Endothelial cell of umbilical vein (primary cell): Measurements from ENCODE around the gene CECR2. TPM values are rescaled to one million over a fixed set of nuclear protein-coding genes. Genes with fewer than 3 reads are reported as not detected.

ENCODE experiments used
- BruUV-seq: library from RNA; stranded (reverse); fragments of 400-500 nt; replicated peaks from 2 replicates; lab custom pipeline; 2021; lab: Mats Ljungman, UMichigan
- CTCF ChIA-PET: fragments of 300-600, 350-600 bp; sonication (Branson Sonifier 250); formaldehyde crosslinking; loops from one replicate; lab custom pipeline; 2021; ENCODE audit warnings: antibody characterized with exemption, inconsistent platforms; lab: Charles Lee
- POLR2A ChIA-PET: fragments of 300-600, 350-600 bp; sonication (Branson Sonifier 250); formaldehyde crosslinking; loops from one replicate; lab custom pipeline; 2021; ENCODE audit warnings: antibody characterized with exemption, inconsistent platforms; lab: Charles Lee
- DNase-seq: peaks from one replicate; pipeline ENCODE4 v3.0.0-alpha.2; 2011; ENCODE audit warnings: low read depth, low spot score
- FAIRE-seq: peaks from 2 replicates; lab custom pipeline; 2011; peaks lifted over from hg19 to GRCh38; lab: Jason Lieb, UNC
- H2AFZ ChIP-seq: 2 replicates; pipeline ENCODE4 v1.6.0; 2012; ENCODE audit warnings: low read depth, low read length, control low read depth, inconsistent platforms
- H3K27ac ChIP-seq: 2 replicates; pipeline ENCODE4 v1.5.1; 2011; ENCODE audit warnings: low read depth, mild to moderate bottlenecking, control low read depth, low read length, moderate library complexity; ENCODE audit not compliant: insufficient read depth
- H3K27me3 ChIP-seq, 2 experiments: 2 replicates each; pipeline versions ENCODE4 v1.6.0 to v1.6.1; 2011; ENCODE audit warnings: low read length in 2 of 2, mixed read lengths in 1 of 2; ENCODE audit not compliant: control insufficient read depth in 2 of 2, insufficient read depth in 2 of 2
- H3K36me3 ChIP-seq, 2 experiments: 2 replicates in 1 of 2; 3 replicates in 1 of 2; pipeline ENCODE4 v1.5.1; 2011; ENCODE audit warnings: low read length in 2 of 2, mild to moderate bottlenecking in 1 of 2, moderate library complexity in 1 of 2; ENCODE audit not compliant: control insufficient read depth in 2 of 2, insufficient read depth in 2 of 2; ENCODE audit errors: extremely low read depth in 1 of 2
- H3K4me1 ChIP-seq: 3 replicates; pipeline ENCODE4 v1.5.1; 2011; ENCODE audit warnings: mild to moderate bottlenecking, low read length; ENCODE audit not compliant: control insufficient read depth, insufficient read depth; ENCODE audit errors: extremely low read depth
- H3K4me2 ChIP-seq: 2 replicates; pipeline ENCODE4 v1.6.1; 2011; ENCODE audit warnings: low read length, control low read depth, mixed read lengths; ENCODE audit not compliant: insufficient read depth
- H3K4me3 ChIP-seq, 3 experiments: fragments of 200-600 bp in 1 of 3; sonication (generic), shearing (Covaris generic) in 1 of 3; replicated peaks in 1 of 3; 2 replicates each; pipeline ENCODE4 v1.5.1; 2011 to 2016; ENCODE audit warnings: control low read depth in 3 of 3, low read length in 3 of 3, mild to moderate bottlenecking in 2 of 3, inconsistent platforms in 1 of 3, low read depth in 1 of 3, moderate library complexity in 1 of 3; ENCODE audit not compliant: insufficient read depth in 1 of 3
- H3K79me2 ChIP-seq: 2 replicates; pipeline ENCODE4 v1.6.0; 2012; ENCODE audit warnings: low read length, inconsistent platforms; ENCODE audit not compliant: control insufficient read depth, insufficient read depth
- H3K9ac ChIP-seq: replicated peaks from 2 replicates; pipeline ENCODE3; 2011; ENCODE audit warnings: low read length, control low read depth; ENCODE audit not compliant: insufficient read depth; ENCODE audit errors: extremely low read depth
- H3K9me1 ChIP-seq: replicated peaks from 3 replicates; pipeline ENCODE4 v1.6.0; 2011; ENCODE audit warnings: mild to moderate bottlenecking, low read length; ENCODE audit not compliant: control insufficient read depth, insufficient read depth; ENCODE audit errors: extremely low read depth
- H3K9me3 ChIP-seq: replicated peaks from 2 replicates; pipeline ENCODE4 v1.5.1; 2012; ENCODE audit warnings: low read length, inconsistent platforms; ENCODE audit not compliant: control insufficient read depth, insufficient read depth
- H4K20me1 ChIP-seq: replicated peaks from 2 replicates; pipeline ENCODE3; 2011; ENCODE audit warnings: mild to moderate bottlenecking, low read length; ENCODE audit not compliant: control insufficient read depth, insufficient read depth; ENCODE audit errors: extremely low read depth
- CTCF ChIP-seq, 2 donors: IDR thresholded peaks; 1 replicate in 1 of 2; 2 replicates in 1 of 2; pipeline ENCODE4 v1.5.1; 2011; ENCODE audit warnings: low read length in 2 of 2, mild to moderate bottlenecking in 2 of 2, moderate library complexity in 2 of 2, control low read depth in 1 of 2, inconsistent platforms in 1 of 2, low read depth in 1 of 2; ENCODE audit not compliant: insufficient read depth in 1 of 2; ENCODE audit errors: extremely low read depth in 1 of 2
- EZH2 ChIP-seq: IDR thresholded peaks from 2 replicates; pipeline ENCODE4 v1.6.1; 2012; ENCODE audit warnings: borderline replicate concordance, low read depth, mild to moderate bottlenecking, moderate library complexity, low read length, inconsistent platforms; ENCODE audit not compliant: severe bottlenecking
- FOS ChIP-seq: IDR thresholded peaks from 2 replicates; pipeline ENCODE4 v1.6.1; 2011; ENCODE audit warnings: mild to moderate bottlenecking, low read length, moderate library complexity, borderline replicate concordance; ENCODE audit not compliant: insufficient read depth
- GATA2 ChIP-seq: IDR thresholded peaks from 2 replicates; pipeline ENCODE4 v1.7.0; 2011; ENCODE audit warnings: low read depth, mild to moderate bottlenecking, moderate library complexity, mixed read lengths, low read length; ENCODE audit not compliant: insufficient read length, insufficient read depth
- JUN ChIP-seq: IDR thresholded peaks from 2 replicates; pipeline ENCODE4 v1.6.1; 2011; ENCODE audit warnings: borderline replicate concordance, low read depth; ENCODE audit not compliant: insufficient read length, insufficient read depth
- MAX ChIP-seq: IDR thresholded peaks from 2 replicates; pipeline ENCODE4 v1.6.1; 2011; ENCODE audit not compliant: insufficient read depth, insufficient read length
- MYC ChIP-seq: IDR thresholded peaks from one replicate; pipeline ENCODE4 v1.6.1; 2011; ENCODE audit warnings: mild to moderate bottlenecking, low read depth, low read length
- POLR2A ChIP-seq: IDR thresholded peaks from 2 replicates; pipeline ENCODE4 v1.6.1; 2012; ENCODE audit warnings: low read depth, mild to moderate bottlenecking, control low read depth, low read length
- POLR2AphosphoS5 ChIP-seq: IDR thresholded peaks from 2 replicates; pipeline ENCODE4 v1.6.1; 2012; ENCODE audit warnings: low read depth, mild to moderate bottlenecking, control low read depth, low read length, moderate library complexity; ENCODE audit not compliant: insufficient read depth
- dilution Hi-C: fragments of 300-500 bp; cut with MboI; formaldehyde crosslinking; loops from one replicate; pipeline ENCODE4 v1.15.0; 2019; ENCODE audit warnings: low sequenced_read_pairs; ENCODE audit not compliant: extremely low pct_ligation_motif_present
- intact Hi-C: fragments of 100-400 bp; cut with micrococcal nuclease; formaldehyde crosslinking; loops from one replicate; pipeline ENCODE4 v1.10.0; 2022
- polyA plus RNA-seq, 4 experiments: library from polyadenylated mRNA; depleted of rRNA in 3 of 4; stranded (reverse) in 3 of 4; unstranded in 1 of 4; fragments of >200 nt; gene quantifications; 2 replicates each; pipeline versions ENCODE4 v1.2.1 to v1.2.3, GENCODE V29; 2011 to 2012; ENCODE audit warnings: missing spikeins in 1 of 4
- total RNA-seq: library from RNA; stranded (reverse); gene quantifications from 2 replicates; pipeline ENCODE4 v1.2.3, GENCODE V29; 2021

The CECR2 gene
- total and polyA plus RNA-seq, 2 donors (not counting 3 experiments of a cell fraction or from before 2014, with no cell fraction given): 0.01 TPM; not detected in 1

- no TSS peak for BruUV-seq
- no peaks in the 10 kb centered on the region for H3K79me2 ChIP-seq
- dilution Hi-C loops: no loop called here
- ChIA-PET CTCF (interaction anchor here (1.2 to 1.5 kb wide), 2 partner anchors 64 to 267 kb away, joined by 3 to 5 read pairs; no protein-coding TSS in a partner anchor), POLR2A (no interaction called here)
- intact Hi-C loops: no loop called here
- no peak overlapping the region for H2AFZ ChIP-seq
- H3K4me2 ChIP-seq: no peak overlapping the region
- H3K9me1 ChIP-seq: no peaks in the 10 kb centered on the region
- no peak for FAIRE-seq
- H3K9ac ChIP-seq: no peak overlapping the region
- no peak overlapping the region for H3K4me3 ChIP-seq
- no peaks in the 10 kb centered on the region for H3K9me3 ChIP-seq
- TF ChIP-seq POLR2AphosphoS5 (no peak), FOS (no peak), MYC (no peak), GATA2 (no peak), EZH2 (no peak), CTCF (IDR thresholded peaks at IDR 0.05; ENCODE audit: extremely low read depth in 1 of 2, insufficient read depth in 1 of 2, low read depth in 1 of 2, low read length in 2 of 2) (no peak), JUN (no peak), MAX (no peak), POLR2A (no peak)
- no peaks in the 10 kb centered on the region for H4K20me1 ChIP-seq
- no peaks in the 10 kb centered on the region for H3K36me3 ChIP-seq
- DNase-seq: no peak
- H3K27ac ChIP-seq: no peak overlapping the region
- peaks cover 4 to 5% of the 10 kb centered on the region in 2 experiments for H3K27me3 ChIP-seq
- no peaks in the 10 kb centered on the region for H3K4me1 ChIP-seq
These were observed 68.8 kb downstream of the CECR2 start for GRCh38 chr22:17438026-17438425.
